LoVo (cell line): ENCODE results near the gene SERTM2.

ENCODE experiments used
- DNase-seq: peaks from one replicate; pipeline ENCODE4 v3.0.0-alpha.2; 2016; ENCODE audit warnings: low spot score

Gene SERTM2

GRCh38 chrX:111560801-111561200, 49.4 kb downstream of the SERTM2 start:
- no peak for DNase-seq

GRCh38 chrX:111561851-111562250, 50.4 kb downstream of the SERTM2 start:
- DNase-seq: no peak

GRCh38 chrX:111567542-111568255, 56.3 kb downstream of the SERTM2 start:
- DNase-seq: no peak

- peak; percentile 5 for DNase-seq
Measured at GRCh38 chrX:111568354-111568753, 56.9 kb downstream of the SERTM2 start.

- no peak for DNase-seq
Measured at GRCh38 chrX:111568817-111569216, 57.4 kb downstream of the SERTM2 start.
